Measurements from ENCODE around the gene NAAA.

DNA sequence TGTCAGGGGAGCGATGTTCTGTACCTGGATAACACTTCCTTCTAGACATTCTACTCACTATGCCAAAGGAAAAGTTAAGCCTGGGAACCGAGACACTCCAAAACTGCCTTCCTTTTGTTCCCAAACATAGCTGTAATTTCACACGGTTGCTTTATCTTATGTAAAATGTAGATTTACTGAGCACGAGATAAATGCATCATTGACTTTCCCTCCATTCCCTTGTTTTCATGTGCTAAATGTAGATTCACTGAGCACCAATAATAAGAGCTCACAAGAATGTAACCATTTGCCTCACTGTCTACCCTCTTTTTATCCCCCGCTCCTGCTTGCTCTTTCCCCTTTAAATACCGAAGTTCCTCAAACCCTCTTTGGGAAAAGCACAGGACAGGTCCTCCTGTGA lies 27.8 kb downstream of the NAAA start:
- no peak for TF ChIP-seq EP300 (IDR thresholded peaks at IDR 0.05)
- TF ChIP-seq, protein P1, sequence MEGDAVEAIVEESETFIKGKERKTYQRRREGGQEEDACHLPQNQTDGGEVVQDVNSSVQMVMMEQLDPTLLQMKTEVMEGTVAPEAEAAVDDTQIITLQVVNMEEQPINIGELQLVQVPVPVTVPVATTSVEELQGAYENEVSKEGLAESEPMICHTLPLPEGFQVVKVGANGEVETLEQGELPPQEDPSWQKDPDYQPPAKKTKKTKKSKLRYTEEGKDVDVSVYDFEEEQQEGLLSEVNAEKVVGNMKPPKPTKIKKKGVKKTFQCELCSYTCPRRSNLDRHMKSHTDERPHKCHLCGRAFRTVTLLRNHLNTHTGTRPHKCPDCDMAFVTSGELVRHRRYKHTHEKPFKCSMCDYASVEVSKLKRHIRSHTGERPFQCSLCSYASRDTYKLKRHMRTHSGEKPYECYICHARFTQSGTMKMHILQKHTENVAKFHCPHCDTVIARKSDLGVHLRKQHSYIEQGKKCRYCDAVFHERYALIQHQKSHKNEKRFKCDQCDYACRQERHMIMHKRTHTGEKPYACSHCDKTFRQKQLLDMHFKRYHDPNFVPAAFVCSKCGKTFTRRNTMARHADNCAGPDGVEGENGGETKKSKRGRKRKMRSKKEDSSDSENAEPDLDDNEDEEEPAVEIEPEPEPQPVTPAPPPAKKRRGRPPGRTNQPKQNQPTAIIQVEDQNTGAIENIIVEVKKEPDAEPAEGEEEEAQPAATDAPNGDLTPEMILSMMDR (IDR thresholded peaks at IDR 0.05) = no peak

All from A549 (cell line).